GM23338 (cell line): ENCODE data around the gene COQ10B. TPM values are rescaled to one million over a fixed set of nuclear protein-coding genes. Genes with fewer than 3 reads are reported as not detected.

Experiments
- ATAC-seq: fragments of 200-7000 bp; cut with Tn5 transposase; 3 replicates; pipeline ENCODE4 v1.9.1; 2020
- DNase-seq: peaks from one replicate; pipeline ENCODE4 v3.0.0-alpha.2; 2015; ENCODE audit warnings: low spot score
- H2AFZ ChIP-seq: fragments of 200-600 bp; sonication (generic); 2 replicates; pipeline ENCODE4 v1.8.0; 2016; ENCODE audit warnings: antibody characterized with exemption, mild to moderate bottlenecking, moderate library complexity
- H3F3A ChIP-seq: fragments of 200-600 bp; sonication (generic); replicated peaks from 2 replicates; pipeline ENCODE4 v1.8.0; 2017; ENCODE audit warnings: antibody characterized with exemption, mixed run types, low read depth
- H3K27ac ChIP-seq: fragments of 200-600 bp; sonication (generic); 2 replicates; pipeline ENCODE4 v1.6.1; 2016; ENCODE audit warnings: low read depth
- H3K27me3 ChIP-seq: fragments of 200-600 bp; sonication (generic); 2 replicates; pipeline ENCODE4 v1.8.0; 2016; ENCODE audit warnings: mild to moderate bottlenecking, mixed run types, moderate library complexity; ENCODE audit not compliant: insufficient read depth
- H3K36me3 ChIP-seq: fragments of 200-600 bp; sonication (generic); 2 replicates; pipeline ENCODE4 v1.8.0; 2016; ENCODE audit warnings: mild to moderate bottlenecking; ENCODE audit not compliant: insufficient read depth
- H3K4me1 ChIP-seq: fragments of 200-600 bp; sonication (generic); 2 replicates; pipeline ENCODE4 v1.8.0; 2016; ENCODE audit warnings: mild to moderate bottlenecking, moderate library complexity; ENCODE audit not compliant: insufficient read depth
- H3K4me2 ChIP-seq: fragments of 200-600 bp; sonication (generic); 2 replicates; pipeline ENCODE4 v1.7.1; 2017; ENCODE audit warnings: mixed run types
- H3K4me3 ChIP-seq: fragments of 200-600 bp; sonication (generic); 2 replicates; pipeline ENCODE4 v1.6.1; 2016; ENCODE audit warnings: mixed run types
- H3K79me2 ChIP-seq: fragments of 200-600 bp; sonication (generic); replicated peaks from 2 replicates; pipeline ENCODE4 v1.8.0; 2017; ENCODE audit warnings: mild to moderate bottlenecking; ENCODE audit not compliant: insufficient read depth
- H3K9me2 ChIP-seq: fragments of 200-600 bp; sonication (generic); 2 replicates; pipeline ENCODE4 v1.8.0; 2017; ENCODE audit not compliant: insufficient read depth
- H4K20me1 ChIP-seq: fragments of 200-600 bp; sonication (generic); replicated peaks from 2 replicates; pipeline ENCODE4 v1.8.0; 2017; ENCODE audit warnings: mild to moderate bottlenecking; ENCODE audit not compliant: insufficient read depth
- H3K27ac Mint-ChIP-seq: 2 replicates; pipeline ENCODE4 v1.8.0; 2020; ENCODE audit warnings: inconsistent platforms, mild to moderate bottlenecking, moderate library complexity, mixed read lengths
- H3K27me3 Mint-ChIP-seq: 3 replicates; pipeline ENCODE4 v1.8.0; 2022; ENCODE audit warnings: low read depth, mild to moderate bottlenecking, moderate library complexity, mixed read lengths, inconsistent platforms; ENCODE audit not compliant: insufficient read depth, poor library complexity
- H3K36me3 Mint-ChIP-seq: 3 replicates; pipeline ENCODE4 v1.8.0; 2021; ENCODE audit warnings: low read depth, mild to moderate bottlenecking, inconsistent platforms, moderate library complexity, mixed read lengths
- H3K4me1 Mint-ChIP-seq: 3 replicates; pipeline ENCODE4 v1.8.0; 2020; ENCODE audit warnings: mild to moderate bottlenecking, inconsistent platforms, mixed read lengths
- H3K4me3 Mint-ChIP-seq: 3 replicates; pipeline ENCODE4 v1.8.0; 2021; ENCODE audit warnings: moderate library complexity, mild to moderate bottlenecking, inconsistent platforms, mixed read lengths
- H3K9me3 Mint-ChIP-seq: 3 replicates; pipeline ENCODE4 v1.8.0; 2020; ENCODE audit warnings: moderate library complexity, mild to moderate bottlenecking, inconsistent platforms, mixed read lengths
- CREB1 ChIP-seq: fragments of 250-450 bp; sonication (Bioruptor Pico); IDR thresholded peaks from 2 replicates; pipeline ENCODE4 v1.5.0; 2020; ENCODE audit warnings: low read depth, mild to moderate bottlenecking, moderate library complexity
- CTCF ChIP-seq, 2 experiments: fragments of 200-600 bp in 1 of 2; sonication (generic) in 1 of 2; conservative IDR thresholded peaks; 2 replicates each; pipeline versions ENCODE4 v1.5.1 to v1.6.1; 2016 to 2017; ENCODE audit warnings: antibody characterized with exemption in 2 of 2, low read depth in 2 of 2, mild to moderate bottlenecking in 2 of 2, moderate library complexity in 1 of 2
- EZH2 ChIP-seq: fragments of 200-600 bp; sonication (generic); IDR thresholded peaks from one replicate; pipeline ENCODE4 v1.8.0; 2017; ENCODE audit warnings: antibody characterized with exemption, mild to moderate bottlenecking, low read depth; ENCODE audit not compliant: unreplicated experiment
- EZH2phosphoT487 ChIP-seq: fragments of 200-600 bp; sonication (generic); IDR thresholded peaks from one replicate; pipeline ENCODE4 v1.8.1; 2018; ENCODE audit warnings: antibody characterized with exemption; ENCODE audit not compliant: unreplicated experiment
- NANOG ChIP-seq: IDR thresholded peaks from 2 replicates; pipeline ENCODE4 v1.6.1; 2016; ENCODE audit warnings: antibody characterized with exemption, borderline replicate concordance
- POLR2AphosphoS5 ChIP-seq: IDR thresholded peaks from 2 replicates; pipeline ENCODE4 v1.6.1; 2016; ENCODE audit warnings: antibody characterized with exemption, low read depth
- REST ChIP-seq: IDR thresholded peaks from one replicate; pipeline ENCODE4 v1.6.1; 2018; ENCODE audit warnings: antibody characterized with exemption; ENCODE audit not compliant: unreplicated experiment
- ZNF114 ChIP-seq: fragments of 250-450 bp; sonication (Bioruptor Pico); IDR thresholded peaks from 2 replicates; pipeline ENCODE4 v1.5.0; 2020; ENCODE audit warnings: mild to moderate bottlenecking, moderate library complexity
- ZNF331 ChIP-seq: fragments of 250-450 bp; sonication (Bioruptor Pico); IDR thresholded peaks from 2 replicates; pipeline ENCODE4 v1.5.0; 2020; ENCODE audit warnings: low read depth, mild to moderate bottlenecking, moderate library complexity
- ZNF462 ChIP-seq: fragments of 250-450 bp; sonication (Bioruptor Pico); IDR thresholded peaks from 2 replicates; pipeline ENCODE4 v1.5.0; 2020; ENCODE audit warnings: mild to moderate bottlenecking, moderate library complexity
- polyA plus RNA-seq: library from polyadenylated mRNA; unstranded; fragments of >200 nt; fragmentation: Nextera tagmentation; extraction: Ambion mirVana; gene quantifications from 2 replicates; pipeline ENCODE4 v1.2.1, GENCODE V29; 2016
- total RNA-seq: library from RNA; depleted of rRNA; stranded (reverse); fragments of >200 nt; shearing (Covaris generic); gene quantifications from 2 replicates; pipeline ENCODE4 v1.2.3, GENCODE V29; 2014

Gene COQ10B
- total and polyA plus RNA-seq, 2 experiments from 2014 or later = 26.1 to 27.6 TPM

- Histone ChIP-seq H2AFZ (no peak overlapping the region), H3K79me2 (peaks cover 75% of the 10 kb centered on the region), H3K4me3 (peak overlapping the region; percentile 84), H3K27me3 (no peaks in the 10 kb centered on the region), H3F3A (peaks cover 28% of the 10 kb centered on the region), H3K4me2 (peak overlapping the region; percentile 94), H3K4me1 (peaks cover 32% of the 10 kb centered on the region), H3K9me2 (no peaks in the 10 kb centered on the region), H4K20me1 (peaks cover 35% of the 10 kb centered on the region), H3K36me3 (peaks cover 51% of the 10 kb centered on the region), H3K27ac (peak overlapping the region; percentile 96)
- Mint-ChIP-seq H3K36me3 (peaks cover 87% of the 10 kb centered on the region), H3K27me3 (peaks cover 7% of the 10 kb centered on the region), H3K4me3 (peak overlapping the region; percentile 96), H3K9me3 (peaks cover 9% of the 10 kb centered on the region; the same call in 2 of the 3 replicates), H3K27ac (peak overlapping the region; percentile 99), H3K4me1 (peaks cover 37% of the 10 kb centered on the region)
- no peak for DNase-seq
- ATAC-seq = no peak; the same call in 2 of the 3 replicates
- TF ChIP-seq EZH2phosphoT487 = no peak
- TF ChIP-seq ZNF462 (CRISPR knock-in tag) = no peak
Observed at GRCh38 chr2:197500503-197501131, 47.3 kb downstream of the COQ10B start.

GRCh38 chr2:197502201-197502600, 48.8 kb downstream of the COQ10B start:
- Mint-ChIP-seq H3K9me3 (peaks cover 9% of the 10 kb centered on the region; the same call in 2 of the 3 replicates), H3K4me1 (peaks cover 22% of the 10 kb centered on the region), H3K36me3 (peaks cover 71% of the 10 kb centered on the region), H3K27me3 (peaks cover 5% of the 10 kb centered on the region), H3K4me3 (peak overlapping the region; percentile 96), H3K27ac (no peak overlapping the region)
- no peak for ATAC-seq
- H3K79me2 ChIP-seq = peaks cover 59% of the 10 kb centered on the region
- H4K20me1 ChIP-seq = peaks cover 21% of the 10 kb centered on the region
- peak overlapping the region; percentile 84 for H3K4me3 ChIP-seq
- H3K4me1 ChIP-seq = peaks cover 19% of the 10 kb centered on the region
- H2AFZ ChIP-seq = no peak overlapping the region
- peaks cover 17% of the 10 kb centered on the region; the same call in 1 of the 2 replicates for H3F3A ChIP-seq
- H3K9me2 ChIP-seq = no peaks in the 10 kb centered on the region
- H3K27me3 ChIP-seq = no peaks in the 10 kb centered on the region
- H3K27ac ChIP-seq = peak overlapping the region; percentile 48
- H3K36me3 ChIP-seq = peaks cover 36% of the 10 kb centered on the region
- H3K4me2 ChIP-seq = peak overlapping the region; percentile 94
- DNase-seq = no peak
- no peak for TF ChIP-seq CTCF (conservative IDR thresholded peaks at IDR 0.05; ENCODE audit: low read depth in 2 of 2)
- TF ChIP-seq POLR2AphosphoS5 = no peak
- TF ChIP-seq EZH2 = no peak
- no peak for TF ChIP-seq EZH2phosphoT487
- TF ChIP-seq REST = no peak
- TF ChIP-seq NANOG = no peak
- TF ChIP-seq ZNF331 (CRISPR knock-in tag) = no peak
- TF ChIP-seq ZNF114 (CRISPR knock-in tag) = no peak
- TF ChIP-seq CREB1 (CRISPR knock-in tag) = no peak
